C1 segment of cervical spinal cord (tissue), 14 donors: Measurements from ENCODE around the gene SHMT2.
"Not testable (repeated sequence)": the region's sequence is repeated elsewhere in the genome, so short reads cannot be mapped to it uniquely, and the experiment has no call there.

ENCODE experiments used
- DNase-seq, 14 donors: peaks; one replicate each; lab custom pipeline; 2025; lab: John Stamatoyannopoulos, UW

Gene SHMT2

DNA sequence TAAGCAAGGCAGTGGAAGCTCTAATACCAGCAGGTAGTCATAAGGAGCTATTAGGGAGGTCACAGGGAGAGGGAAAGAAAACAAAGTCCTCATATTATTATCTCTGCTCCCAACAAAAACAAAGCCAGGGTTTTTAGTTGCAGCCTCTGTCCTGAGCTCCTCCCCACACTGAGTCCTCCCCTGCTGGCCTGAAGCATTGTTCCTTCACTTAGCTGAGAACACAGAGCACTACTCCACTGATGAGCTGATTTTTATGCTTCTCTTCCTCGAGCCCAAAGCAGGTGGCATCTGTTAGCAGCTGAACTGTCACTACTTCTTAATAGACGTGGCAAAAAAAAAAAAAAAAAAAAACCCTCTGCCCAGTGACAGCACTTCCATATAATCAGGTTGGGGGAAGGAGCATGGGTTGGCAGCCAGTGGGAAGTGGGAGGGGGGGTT, 31.9 kb downstream of the SHMT2 start:
- DNase-seq = peak in 1 of 14 donors; percentile 25

DNA sequence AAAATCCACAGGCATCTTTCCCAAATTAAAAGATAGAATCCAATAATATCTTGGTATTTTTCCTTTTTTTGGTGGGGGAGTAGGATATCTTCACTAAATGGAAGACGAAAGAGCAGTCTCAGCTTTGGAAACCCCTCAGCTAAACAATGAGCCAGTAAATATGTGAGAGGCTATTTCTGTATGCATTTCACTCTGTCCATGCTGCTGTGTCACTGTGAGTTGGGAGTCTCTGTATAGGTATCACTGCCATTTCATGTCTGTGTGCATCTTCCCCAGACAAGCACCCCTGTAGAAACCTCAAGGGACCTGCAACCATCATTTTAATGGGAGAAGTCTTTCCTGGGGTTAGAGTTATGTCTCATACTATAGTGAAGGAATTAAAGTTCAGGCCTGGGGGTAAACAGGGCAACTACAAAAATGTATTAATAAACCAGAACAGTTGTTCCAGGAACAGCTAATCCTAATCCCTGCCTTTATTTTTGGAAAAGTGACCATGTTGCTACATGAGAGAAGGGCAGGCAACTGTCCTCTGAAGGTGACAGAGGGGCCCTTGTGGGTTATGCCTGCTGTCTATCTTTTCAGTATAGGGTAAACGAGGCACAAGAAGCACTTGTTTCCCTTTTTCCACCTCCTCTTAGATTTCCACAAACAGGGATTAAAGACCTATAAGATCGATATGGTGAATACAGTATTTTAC, 32.8 kb downstream of the SHMT2 start:
- DNase-seq = no peak

DNA sequence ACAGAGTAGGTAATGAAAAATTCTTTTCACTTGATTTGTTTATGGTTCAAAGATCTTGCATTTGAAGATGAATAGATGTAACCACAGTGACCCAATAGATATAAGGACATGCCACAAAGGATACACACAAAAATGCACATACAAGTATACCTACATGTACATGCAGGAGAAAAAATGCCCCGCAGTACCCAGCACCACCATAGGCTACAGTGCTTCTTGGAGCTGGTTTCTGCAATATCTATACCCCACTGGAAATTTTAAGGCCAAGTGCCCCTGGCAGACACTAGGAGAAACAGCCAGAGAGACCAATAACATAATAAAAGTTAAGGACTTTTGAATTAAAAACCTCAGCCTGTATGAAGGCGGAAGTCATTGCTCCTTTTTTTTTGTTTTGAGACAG, 33.6 kb downstream of the SHMT2 start:
- DNase-seq = no peak

DNA sequence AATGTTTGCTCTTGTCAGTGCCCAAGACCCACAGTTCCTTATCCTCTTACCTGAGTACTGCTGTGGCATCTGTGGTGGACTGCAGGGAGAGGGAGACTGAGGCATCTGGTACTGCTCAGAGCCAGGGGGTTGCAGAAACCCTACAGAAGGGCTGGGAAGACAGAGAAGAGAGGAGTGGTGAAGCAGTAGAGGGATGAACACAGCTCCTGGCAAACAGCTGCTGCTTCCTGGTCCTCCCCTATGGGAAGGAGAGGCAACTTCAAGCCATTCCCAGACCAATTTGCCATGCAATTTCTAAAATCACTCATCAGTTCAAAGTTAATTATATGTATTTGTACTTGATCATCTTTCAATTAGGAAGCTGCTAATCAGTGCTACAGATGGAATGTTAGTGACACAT, 37.2 kb downstream of the SHMT2 start:
- DNase-seq = no peak

DNA sequence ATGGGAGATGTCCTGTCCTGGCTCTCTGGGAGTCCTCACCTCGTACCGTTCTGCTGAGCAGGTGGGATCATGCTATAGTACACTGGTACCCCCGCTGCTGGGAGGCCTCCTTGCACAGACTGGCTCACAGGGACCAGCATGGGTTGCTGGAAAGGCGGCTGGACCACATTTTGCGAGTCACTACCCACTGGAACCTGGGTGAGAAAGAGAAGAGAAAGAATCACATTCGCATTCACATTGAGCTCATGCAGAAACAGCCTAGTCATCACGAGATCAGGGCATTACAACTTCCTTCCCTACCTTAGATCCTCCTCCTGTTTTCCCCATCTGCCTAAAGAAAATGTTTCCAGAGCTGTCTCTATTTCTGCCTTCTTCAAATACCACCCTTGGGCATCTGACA, 38.8 kb downstream of the SHMT2 start:
- DNase-seq = no peak

DNA sequence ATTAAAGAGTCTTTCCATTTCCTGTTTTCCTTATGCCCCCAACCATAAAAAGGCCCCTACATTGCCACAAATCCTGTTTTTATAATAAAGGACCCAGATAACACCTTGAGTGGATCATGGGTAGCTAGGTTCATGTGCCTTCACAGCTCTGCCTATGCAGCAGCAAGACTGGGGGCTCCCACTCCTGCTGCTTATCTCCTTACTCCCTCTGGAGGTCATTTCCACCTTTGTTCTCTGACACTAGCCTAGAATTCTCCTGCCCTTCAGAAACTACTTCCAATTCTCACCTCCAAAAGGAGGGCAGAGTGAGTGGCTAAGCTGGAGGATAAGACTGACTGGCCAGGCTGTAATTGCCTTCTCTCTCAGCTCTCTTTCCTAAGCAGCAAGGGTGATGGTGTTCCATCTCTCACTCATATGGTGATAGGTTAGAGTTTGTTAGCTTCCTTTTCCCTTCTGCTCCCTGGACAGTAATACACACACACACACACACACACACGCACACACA, 41.5 kb downstream of the SHMT2 start:
- DNase-seq = no peak

DNA sequence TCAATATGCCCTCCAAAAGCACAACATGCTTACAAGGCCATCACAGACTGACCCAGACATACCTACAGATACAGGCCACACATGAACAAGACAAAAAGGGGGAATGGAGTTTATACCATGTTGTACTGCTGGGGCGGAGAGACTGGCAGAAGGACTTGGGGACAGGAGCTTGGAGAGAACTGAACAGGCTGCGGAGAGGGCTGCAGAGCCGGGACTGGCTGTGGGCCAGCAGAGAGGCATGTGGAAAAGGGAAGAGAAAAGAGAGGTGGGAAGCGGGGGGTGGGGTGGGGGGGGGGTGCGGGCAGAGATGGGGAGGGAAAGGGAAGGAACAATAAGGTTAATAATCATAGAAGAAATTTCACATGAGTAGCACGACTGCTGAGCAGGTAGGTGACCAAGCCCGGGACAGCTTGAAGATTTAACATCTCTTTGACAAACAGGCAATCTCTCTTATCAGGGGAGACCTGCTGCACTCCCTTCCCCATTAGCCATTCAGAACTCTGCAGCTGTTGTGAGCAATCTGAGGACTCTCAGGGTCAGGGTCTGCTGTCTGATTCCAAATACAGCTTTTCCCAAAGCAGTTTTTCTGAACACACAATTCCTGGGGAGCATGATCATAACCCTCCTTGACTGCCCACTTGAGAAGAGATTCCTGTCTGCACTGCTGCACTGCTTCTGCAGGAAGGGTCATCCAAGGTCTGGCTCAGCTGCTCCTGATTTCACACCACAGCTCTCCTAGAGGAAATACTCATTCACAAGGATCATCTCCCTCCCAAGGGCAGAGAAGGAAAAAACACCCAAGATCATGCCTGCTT, 43.0 kb downstream of the SHMT2 start:
- peak in 1 of 14 donors; percentile 16 for DNase-seq

DNA sequence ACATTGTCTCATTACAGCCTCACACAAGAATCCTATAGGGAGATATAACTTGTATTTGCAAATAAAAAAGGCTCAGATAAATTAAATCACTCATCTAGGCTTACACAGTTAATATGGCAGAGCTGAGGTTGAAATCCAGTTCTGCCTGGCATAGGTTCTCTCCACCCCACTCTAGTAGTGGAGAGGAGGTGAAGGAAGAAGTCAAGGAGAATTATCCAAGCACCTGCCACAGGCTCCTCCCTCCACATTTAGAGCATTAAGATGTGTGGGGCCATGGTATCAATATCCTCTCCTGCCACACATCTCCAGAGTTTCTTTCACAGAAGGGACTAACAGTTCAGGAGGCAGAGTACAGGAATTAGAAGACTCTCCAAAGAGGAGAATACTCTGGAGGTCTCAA, 44.0 kb downstream of the SHMT2 start:
- DNase-seq = no peak

DNA sequence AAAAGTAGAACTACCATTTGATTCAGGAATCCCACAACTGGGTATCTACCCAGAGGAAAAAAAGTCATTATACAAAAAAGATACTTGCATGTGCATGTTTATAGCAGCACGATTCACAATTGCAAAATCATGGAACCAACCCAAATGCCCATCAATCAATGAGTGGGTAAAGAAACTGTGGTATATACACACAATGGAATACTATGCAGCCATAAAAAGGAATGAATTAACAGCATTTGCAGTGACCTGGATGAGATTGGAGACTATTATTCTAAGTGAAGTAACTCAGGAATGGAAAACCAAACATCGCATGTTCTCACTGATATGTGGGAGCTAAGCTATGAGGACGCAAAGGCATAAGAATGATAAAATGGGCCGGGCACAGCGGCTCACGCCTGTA, 46.7 kb downstream of the SHMT2 start:
- not testable (repeated sequence) for DNase-seq

DNA sequence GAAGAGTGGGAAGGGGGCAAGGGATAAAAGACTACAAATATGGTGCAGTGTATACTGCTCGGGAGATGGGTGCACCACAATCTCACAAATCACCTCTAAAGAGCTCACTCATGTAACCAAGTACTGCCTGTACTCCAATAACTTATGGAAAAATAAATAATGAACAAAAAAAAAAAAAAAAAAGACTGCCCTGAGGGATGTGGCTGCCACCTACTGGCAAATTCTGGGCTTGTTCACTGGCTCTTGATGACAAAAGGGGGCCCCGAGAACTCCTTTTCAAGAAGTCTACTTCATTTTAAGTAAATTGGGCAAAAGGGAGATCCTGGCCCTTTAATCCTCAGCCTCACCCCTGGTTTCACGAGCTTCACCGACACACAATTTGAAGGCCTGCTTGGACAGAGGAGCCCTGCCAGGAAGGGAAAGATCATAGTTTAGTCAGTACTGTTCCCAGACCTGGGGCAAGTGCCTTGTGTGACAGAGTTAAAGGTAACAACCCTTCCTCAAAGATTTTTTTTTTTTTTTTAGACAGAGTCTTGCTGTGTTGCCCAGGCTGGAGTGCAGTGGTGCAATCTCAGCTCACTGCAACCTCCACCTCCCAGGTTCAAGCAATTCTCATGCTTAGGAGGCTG, 47.5 kb downstream of the SHMT2 start:
- DNase-seq = no peak

DNA sequence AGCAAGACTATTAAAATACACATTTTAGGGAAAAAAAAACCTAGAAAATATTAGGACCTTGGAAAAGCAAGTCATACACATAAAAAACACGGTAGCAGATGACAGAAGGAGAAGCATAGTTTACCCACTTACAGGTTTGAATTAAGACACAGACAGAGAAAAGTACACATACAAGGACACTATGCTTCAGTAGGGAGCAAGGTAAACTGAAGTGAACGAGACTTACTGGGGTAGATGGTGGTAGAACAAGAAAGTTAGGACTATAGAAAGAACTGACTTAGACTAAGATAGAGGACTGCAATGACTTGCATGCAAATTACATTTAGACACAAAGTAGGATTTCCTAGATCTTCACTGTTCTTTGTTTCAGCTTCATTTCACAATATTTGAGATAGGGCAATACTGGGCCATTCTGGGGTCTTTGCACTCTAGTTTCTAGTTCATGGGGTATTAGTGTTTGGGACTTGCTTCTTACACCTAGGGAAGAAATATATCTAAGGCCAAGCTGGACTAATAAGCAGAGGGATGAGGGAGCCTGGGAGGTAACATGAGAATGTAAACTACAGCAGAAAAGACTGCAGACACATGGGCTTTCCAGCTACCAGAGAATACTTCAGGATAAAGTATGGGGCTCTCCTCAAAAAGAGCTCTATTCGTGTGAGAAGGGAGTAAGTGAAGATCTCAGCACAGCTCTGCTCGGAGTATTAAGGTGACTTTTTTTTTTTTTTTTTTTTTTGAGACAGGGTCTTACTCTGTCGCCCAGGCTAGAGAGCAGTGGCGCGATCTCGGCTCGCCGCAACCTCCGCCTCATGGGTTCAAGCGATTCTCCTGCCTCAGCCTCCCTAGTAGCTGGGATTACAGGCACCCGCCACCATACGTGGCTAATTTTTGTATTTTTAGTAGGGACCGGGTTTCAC, 49.2 kb downstream of the SHMT2 start:
- no peak for DNase-seq

DNA sequence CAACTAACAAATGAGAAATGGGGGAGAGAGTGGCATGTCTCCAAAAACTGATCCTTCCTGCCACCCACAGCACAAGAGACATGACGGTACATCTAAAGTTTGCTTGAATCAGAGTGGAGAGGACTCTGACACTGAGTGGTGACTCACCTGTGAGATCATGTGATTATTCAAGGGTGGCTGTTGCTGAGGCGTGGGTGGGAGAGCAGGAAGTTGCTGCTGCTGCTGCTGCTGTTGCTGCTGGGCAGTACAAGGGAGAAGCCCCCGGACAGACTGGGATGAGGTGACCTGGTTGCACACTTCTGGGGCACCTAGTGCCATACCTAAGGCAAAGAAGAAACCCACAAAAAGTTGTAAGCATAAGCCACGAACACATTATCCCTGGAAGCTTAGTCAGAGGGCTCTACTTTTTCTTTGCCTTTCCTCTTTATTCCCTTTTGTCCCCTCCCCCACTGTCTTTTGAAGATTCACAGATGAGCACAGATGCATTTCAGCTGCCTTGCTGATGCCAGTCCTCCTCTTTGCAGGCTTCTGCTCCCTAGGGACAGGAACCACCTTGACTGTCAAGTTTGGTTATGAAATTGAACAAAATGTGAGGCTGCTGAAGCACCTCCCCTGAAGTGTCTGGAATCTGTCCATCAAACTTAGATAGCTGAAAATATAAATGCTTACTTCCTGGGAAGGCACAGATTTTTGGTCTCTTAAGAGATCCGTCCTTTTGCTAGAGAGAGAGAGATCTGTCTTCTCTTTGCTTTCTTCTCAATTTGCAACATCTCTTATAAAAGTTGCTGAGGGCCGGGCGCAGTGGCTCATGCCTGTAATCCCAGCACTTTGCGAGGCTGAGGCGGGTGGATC, 50.9 kb downstream of the SHMT2 start:
- DNase-seq = no peak

DNA sequence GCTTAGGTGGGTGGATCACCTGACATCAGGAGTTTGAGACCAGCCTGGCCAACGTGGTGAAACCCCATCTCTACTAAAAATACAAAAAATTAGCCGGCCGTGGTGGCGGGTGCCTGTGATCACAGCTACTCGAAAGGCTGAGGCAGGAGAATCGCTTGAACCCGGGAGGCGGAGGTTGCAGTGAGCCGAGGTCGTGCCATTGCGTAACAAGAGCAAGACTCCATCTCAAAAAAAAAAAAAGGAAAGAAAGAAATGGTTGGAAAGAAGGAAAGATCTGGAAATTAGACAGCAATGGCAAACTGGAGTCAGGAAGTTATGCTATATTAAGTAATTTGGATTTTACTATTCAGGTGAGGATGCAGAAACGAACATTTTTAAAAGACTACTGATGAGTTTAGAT, 52.6 kb downstream of the SHMT2 start:
- DNase-seq = not testable (repeated sequence)
